DLD1 (cell line): ENCODE results near the gene ANKH.
"Not testable (repeated sequence)": the region's sequence is repeated elsewhere in the genome, so short reads cannot be mapped to it uniquely, and the experiment has no call there.

Experiments
- in situ Hi-C: cut with HindIII; loops from 2 replicates; pipeline ENCODE4 v1.10.0; 2017; ENCODE audit warnings: low sequenced_read_pairs

Gene ANKH

GRCh38 chr5:14871214-14872069, at the start of gene ANKH:
Gene ANKH, minus strand, starts transcription at chr5:14871778. Its CDS starts 331 bp downstream, at chr5:14871447.
- in situ Hi-C loops = no loop called here

- in situ Hi-C loops = no loop called here
These were observed 48.5 kb upstream of the ANKH start for GRCh38 chr5:14920121-14920520.

GRCh38 chr5:14919106-14919505, 47.5 kb upstream of the ANKH start:
- in situ Hi-C loops = not testable (repeated sequence)

GRCh38 chr5:14917719-14918118, 46.1 kb upstream of the ANKH start:
- in situ Hi-C loops = no loop called here

DNA sequence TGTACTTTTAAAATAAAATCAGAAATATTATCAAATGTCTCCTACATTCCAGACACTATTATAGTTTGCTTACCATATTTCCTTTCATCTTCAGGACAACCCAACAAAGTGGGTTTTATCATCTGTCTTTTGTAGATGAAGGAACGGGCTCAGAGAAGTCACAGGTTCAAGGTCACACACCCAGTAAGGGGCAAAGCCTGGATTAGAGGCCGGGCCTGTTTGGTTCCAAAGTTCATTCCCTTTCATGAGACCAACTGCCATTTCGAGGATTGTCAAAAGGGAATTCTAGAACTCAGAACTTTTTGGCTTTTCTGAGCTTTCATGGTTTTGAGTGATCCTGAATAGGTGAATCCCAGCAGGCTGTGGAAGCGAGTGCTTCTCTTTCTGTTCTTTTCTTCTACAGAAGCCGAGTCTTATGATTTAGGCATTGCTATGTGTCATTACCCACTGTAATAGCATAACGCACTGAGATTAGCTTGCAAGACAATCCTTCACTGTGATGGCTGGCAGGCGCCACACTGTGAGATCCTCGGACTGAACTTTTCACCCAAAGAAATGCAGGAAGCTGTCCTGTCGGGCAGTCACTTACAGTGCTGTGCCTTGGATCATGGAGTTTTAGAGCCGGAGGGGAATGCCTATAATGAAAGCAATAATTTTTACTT, 43.8 kb upstream of the ANKH start:
- in situ Hi-C loops = no loop called here

GRCh38 chr5:14914623-14915260, 43.2 kb upstream of the ANKH start:
- in situ Hi-C loops = no loop called here

DNA sequence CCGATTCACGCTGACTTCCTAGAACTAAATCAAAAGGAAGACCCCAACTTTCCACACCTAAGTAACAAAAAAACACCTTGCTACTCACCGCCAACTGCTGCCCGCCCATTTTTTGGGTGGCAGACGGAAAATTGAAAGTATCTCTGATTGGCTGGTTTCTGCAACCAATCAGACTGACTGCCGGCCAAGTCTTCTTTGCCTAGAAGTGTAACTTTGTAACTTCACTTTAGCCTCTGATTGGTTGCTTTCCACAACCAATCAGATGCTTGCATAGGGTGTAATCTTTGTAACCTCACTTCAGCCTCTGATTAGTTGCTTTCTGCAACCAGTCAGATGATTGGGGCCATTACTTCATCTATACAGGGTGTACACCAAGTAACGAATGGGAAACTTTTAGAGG, 42.6 kb upstream of the ANKH start:
- in situ Hi-C loops = no loop called here

GRCh38 chr5:14913096-14913495, 41.5 kb upstream of the ANKH start:
- in situ Hi-C loops = no loop called here

GRCh38 chr5:14912206-14912605, 40.6 kb upstream of the ANKH start:
- in situ Hi-C loops = no loop called here

GRCh38 chr5:14909369-14909768, 37.8 kb upstream of the ANKH start:
- in situ Hi-C loops = no loop called here

DNA sequence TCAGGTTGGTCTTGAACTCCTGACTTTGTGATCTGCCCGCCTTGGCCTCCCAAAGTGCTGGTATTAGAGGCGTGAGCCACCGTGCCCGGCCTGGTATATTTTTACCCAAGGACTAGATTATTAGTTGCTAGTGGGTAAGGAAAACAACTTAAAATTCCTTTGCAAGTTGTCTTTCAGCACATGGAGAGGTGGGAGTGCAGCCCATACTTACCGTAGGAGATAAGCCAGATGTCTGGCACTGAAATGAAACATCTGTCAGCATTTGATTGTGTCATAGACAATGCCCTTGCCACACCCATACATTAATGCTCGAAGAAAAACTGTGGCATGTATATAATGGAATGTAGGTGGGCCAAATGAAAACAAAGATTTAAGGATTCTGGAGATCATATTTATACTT, 36.6 kb upstream of the ANKH start:
- in situ Hi-C loops = no loop called here

GRCh38 chr5:14906628-14907027, 35.0 kb upstream of the ANKH start:
- in situ Hi-C loops = no loop called here

DNA sequence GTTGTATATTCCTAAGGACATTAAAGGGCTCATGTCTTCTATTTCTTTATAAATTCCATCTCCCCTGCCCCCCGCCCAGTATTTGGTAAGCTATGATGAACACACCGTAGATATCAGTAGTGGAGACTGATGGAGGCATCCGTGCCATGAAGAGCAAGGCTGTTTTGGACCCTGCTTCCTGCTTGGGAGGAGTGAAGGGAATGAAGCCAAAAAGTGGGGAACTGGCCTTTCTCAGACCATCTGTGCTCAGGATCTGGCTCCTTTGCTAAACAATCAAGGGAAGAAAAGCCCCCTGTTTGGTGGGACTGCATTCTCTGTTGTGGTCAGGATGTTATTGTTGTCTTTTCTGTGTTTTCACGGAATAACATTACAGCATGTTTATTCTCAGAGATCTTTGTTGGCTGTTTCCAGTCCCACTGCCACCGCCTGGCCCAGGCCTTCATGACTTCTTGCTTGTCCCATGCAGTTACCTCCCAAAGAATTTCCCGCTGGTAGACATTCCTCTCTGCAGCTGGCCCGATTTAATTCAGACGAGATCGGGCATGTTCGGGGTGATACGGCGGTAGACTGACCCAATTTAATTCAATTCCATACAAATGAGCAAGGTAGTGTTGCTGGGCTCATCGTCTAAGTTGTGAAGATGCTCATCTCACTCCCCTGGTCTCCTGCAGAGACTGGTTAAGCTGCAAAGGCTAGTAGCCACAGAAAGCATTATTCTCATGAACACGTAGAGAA, 31.4 kb upstream of the ANKH start:
- in situ Hi-C loops = no loop called here

GRCh38 chr5:14901462-14902051, 30.0 kb upstream of the ANKH start:
- in situ Hi-C loops = no loop called here

DNA sequence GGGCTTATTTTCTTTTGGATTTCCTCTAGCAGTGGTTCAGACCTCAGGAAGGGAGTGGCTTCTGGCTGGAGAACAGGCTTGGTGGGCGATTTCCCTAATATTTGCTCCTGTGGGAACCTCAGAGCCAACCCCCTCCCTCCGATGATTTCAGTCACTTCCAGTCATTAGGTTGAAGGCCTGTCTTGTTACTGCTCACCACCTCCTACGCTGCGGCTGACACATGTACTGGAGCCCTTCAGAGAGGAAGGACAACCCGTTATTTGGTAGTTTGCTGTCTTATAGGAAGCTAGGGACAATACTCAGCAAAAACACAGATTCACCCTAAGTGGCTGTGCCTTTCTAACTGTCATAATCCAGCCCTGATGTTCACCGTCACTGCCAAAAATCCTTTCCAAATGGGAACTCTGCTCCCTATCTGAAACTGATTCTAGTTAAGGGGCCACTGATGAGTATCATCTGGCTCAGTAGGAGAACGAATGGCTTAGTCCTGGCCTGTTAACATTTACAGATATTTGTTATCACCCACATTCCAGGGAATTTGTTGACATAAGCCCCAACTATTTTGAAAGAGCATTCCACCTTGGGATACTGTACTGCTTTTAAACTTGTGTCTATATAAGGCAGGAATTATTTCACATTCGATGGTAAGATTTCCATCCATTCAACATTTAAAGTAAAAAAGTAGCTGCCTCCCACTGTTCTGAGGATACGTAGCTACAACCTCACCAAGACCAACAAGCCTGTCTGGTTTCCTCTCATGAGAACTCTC, 29.3 kb upstream of the ANKH start:
- in situ Hi-C loops = no loop called here

DNA sequence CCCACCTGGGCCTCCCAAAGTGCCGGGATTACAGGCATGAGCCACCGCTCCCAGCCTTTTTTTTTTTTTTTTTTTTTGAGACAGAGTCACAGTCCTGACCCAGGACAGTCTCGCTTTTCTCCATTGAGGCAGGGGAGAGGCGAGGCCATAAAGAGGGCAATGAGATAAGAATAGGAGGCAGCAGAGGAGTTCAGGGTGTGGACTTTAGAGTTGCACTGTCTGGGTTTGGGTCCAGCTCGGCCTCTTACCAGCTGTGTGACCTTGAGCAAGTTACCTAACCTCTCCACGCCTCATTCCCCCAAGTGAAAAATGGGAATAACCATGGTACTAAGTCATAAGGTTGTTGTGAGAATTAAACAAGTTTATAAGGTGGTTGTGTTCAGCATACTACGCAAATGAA, 24.6 kb upstream of the ANKH start:
- in situ Hi-C loops = no loop called here

GRCh38 chr5:14895301-14895700, 23.7 kb upstream of the ANKH start:
- in situ Hi-C loops = no loop called here

GRCh38 chr5:14894748-14895147, 23.2 kb upstream of the ANKH start:
- in situ Hi-C loops = no loop called here

GRCh38 chr5:14893381-14893780, 21.8 kb upstream of the ANKH start:
- in situ Hi-C loops = no loop called here

GRCh38 chr5:14890846-14891245, 19.3 kb upstream of the ANKH start:
- in situ Hi-C loops = no loop called here
